ENCODE measurements around the gene PJVK.

Gene PJVK

DNA sequence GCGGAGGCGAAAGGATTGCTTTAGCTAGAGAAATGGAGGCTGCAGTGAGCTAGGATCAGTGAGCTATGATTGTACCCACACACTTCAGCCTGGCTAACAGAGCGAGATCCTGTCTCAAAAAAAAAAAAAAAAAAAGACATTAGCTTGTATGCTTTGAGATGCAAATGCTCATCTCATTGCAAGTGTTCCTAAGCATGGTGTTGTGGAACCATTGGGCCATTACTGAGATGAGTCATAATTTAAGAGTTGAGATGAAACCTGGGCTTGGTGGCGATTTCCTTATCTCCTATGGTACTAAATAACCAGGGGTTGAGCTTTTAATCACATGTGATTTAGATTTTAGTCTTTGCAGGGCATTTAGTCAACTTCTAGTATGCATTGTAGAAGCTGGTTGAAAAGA is 31.3 kb downstream of the PJVK start:
- DNase-seq = no peak

DNA sequence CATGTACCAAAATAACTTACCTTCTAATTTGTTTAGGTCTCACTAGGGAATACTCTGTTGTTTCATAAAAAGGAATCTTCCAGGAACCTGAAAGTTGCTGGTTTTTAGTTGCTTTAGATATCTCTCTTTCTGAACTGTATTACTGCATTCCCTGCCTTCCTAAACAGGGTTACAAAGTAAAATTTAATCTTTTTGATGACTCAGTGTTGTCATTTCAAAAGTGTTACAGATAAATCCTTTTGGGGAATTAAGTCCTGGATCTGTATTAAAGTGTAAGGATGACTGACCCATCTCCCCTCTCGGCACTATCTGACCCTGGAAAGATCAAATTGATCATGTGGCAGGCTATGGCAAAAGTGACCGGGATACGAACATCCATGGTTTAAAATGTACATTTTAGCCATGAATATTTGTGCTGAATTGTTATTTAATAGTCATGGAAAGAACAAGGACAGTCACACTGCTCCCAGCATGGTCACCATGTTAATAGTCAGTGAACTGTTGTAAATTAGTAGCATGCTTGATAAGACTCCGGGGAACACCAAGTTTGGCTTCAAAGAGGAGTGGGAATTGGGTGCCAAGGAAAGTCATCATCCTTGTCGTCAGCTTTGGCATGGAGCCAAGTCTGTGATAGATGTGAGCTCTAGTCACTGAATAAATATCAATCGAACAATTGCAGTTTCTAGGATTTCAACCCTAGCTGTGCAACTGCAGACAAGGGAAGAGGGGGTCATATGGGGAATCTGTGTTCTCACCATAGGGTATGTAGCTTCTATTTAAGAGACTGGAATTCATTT is 33.3 kb downstream of the PJVK start:
- no peak for DNase-seq

DNA sequence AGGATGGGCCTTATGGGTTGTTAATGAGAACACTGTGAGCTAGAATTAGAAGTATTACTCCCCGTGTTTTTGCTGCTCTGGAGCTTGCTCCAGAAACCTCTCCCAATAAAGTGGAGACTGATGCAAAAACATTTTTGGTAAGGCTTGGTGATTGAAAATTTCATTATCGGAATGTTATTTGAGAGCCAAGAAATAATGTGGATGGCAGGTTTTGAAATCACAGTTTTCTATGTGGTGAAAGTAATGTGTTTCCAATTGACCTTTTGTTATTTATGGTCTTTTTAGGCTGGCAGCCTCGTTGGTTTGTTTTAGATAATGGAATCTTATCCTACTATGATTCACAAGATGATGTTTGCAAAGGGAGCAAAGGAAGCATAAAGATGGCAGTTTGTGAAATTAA is 34.2 kb downstream of the PJVK start:
- no peak for DNase-seq

DNA sequence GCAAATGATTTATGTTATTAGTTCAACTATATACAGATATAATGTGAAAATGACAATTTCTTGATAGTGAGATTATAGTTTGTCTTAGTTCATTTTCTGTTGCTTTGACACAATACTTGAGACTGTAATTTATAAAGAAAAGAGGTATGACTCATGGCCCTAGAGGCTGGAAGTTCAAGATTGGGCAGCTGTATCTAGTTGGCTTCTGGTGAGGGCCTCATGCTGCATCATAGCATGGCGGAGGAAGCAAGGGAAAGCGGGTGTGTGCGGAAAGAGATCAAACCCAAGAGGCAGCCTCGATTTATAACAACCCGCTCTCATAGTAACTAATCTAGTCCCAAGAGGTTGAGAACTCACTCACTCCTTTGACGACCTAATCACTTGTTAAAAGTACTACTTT is 40.4 kb downstream of the PJVK start:
- DNase-seq = no peak

DNA sequence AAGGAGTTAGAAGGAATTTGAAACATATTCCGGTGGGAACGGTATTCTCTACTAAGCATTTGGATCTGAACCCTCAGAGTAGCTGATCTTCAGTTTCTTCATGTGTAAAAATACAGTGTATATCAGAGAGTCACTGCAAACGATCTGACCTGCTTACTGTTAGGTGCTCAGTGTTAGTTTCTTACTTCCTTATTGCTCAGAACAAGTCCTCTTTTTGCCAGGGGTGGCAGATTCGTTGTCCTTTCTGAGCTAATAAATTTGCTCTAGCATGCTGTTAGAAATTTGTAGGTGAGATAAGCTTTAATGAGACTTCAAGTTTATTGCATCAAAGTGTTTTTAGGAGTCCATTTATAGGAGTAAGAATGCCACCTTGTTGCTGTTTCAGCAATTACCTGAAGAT is 44.9 kb downstream of the PJVK start:
- no peak for DNase-seq

DNA sequence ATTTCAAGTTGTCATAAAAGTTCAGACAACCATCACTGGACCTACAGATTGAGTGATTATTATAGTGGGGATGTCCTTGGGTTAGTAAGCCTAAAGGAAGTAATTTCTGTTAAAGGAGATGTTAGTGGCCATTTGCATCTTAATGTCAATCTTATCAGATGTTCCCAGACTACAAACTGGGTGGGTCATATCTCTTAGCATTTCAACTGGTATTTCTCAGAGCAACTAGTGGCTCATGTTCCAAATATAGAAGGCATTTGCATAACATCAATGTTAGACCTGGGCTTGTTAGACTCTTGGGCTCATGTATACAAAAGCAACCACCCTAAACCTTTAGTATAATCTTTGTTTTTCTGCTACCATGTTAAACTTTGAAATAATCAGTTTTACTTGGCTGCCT is 47.0 kb downstream of the PJVK start:
- DNase-seq = no peak

DNA sequence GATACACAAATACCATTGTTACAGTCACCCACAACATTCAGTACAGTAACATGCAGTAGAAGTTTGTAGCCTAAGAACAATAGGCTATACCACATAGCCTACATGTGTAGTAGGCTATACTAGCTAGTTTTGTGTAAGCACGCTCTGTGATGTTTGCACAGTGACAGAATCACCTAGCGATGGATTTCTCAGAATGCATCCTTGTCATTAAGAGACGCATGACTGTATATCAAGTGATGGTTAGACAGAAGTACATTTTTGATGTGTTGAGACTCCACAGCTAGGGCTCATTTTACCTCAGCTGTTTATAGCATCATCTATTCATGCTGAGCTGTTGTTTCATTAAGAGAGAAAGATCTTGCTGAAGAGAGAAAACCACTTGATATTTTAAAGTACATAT is 48.5 kb downstream of the PJVK start:
- no peak for DNase-seq

DNA sequence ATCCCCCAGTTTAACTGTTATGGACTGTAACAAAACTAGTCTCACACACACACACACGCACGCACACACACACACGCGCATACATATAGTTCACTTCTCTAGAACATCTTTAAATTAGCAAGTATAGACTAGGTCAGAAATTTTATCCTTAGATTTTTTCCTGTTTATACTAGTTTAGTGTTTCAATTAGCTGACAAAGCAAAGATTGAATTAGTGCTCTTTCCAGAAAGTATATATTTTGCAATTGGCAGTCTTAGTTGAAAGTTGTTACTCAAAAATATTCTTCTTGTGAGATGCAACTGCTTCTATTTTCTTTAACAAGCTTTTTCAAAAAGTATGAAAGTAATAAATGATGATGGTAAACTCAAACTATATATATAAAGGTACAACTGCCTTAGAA is 51.6 kb downstream of the PJVK start:
- DNase-seq = no peak

DNA sequence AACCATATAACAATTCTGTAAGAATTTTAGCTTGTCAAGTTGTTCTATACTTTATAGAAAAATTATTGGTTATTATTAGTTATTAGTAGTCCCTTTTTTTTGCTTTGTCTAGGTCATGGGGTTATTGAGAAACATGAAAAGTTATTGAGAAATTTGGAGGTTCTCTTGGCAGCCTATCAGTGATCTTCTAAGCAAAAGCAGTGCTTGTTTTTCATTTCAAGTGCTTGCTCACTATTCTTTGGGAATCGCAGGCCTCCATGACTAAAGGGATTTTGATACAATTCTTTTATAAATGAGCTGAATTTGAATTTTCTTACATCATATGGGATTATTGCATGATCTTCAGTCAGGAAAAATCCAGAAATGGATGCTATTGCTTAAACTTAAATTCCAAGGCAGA is 54.9 kb downstream of the PJVK start:
- DNase-seq = no peak

DNA sequence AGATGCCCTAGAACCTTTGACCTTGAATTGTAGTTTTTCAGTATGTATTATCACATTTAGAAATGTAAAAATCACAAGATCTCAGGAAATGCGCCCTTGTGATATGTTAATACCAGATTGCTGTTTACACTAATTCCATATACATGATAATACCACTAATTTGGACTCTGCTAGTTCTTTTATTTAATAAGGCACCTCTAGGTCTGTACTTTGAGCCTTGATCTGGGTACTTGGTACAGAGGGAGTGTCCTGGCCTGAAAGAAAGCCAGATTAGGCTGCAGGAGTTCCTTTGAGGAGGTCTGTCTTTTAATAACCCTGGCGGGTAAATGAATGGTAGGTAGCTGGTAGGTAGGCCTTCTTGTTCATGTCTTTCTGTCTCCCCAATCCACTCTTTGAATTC is 55.3 kb downstream of the PJVK start:
- no peak for DNase-seq

DNA sequence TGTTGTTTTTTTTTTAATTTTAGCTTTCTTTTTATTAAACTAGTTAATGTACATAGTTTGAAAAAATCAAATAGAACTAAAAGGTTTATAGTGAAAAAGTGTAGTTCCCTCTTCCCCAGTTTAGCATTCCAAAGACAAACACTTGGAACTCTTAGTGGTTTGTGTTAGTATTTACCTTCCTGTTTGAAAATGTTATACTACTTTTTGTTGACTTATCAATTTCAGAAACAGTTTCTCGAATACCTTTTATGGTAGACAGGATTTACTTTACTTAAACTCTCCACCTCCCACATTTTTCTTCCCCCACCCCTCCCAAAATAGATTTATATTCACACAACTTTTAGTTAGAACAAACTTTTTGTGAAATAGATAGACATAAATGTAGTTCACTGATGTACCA is 55.8 kb downstream of the PJVK start:
- no peak for DNase-seq

DNA sequence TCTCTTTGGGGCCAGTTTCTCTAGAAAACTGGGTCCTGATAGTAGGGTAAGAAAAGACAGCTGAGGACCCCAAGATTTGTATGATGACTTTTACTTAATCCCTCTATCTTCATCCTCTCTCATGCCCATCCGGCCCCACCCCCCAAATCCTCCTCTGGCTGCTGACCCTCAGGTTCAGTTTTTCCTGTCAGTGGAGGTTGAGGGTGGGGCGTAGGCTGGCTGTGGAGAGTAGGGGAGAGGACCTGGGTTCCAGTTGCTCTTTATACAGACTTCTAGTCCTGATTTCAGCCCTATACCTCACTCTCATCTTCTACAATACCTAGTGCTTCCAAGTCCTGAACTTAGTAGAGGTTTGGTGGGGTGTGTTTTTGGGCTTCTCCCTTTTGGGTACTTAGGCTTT is 57.5 kb downstream of the PJVK start:
- DNase-seq = no peak

DNA sequence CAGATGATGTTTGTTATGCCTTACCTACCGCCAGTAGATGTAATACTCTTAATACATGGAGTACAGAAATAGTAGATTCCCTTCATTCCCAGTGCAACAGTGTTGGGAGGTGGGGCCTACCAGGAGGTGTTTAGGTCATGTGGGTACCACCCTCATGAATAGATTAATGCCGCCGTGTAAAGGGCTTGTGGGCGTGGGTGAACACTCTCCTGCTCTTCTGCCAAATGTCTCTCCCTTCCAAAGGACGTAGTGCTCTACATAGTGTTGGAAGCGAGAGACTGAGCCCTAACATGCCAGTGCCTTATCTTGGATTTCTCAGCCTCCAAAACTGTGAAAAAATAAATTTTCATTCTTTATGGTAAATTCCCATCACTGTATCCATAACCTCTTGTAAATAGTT is 59.2 kb downstream of the PJVK start:
- DNase-seq = no peak

All from activated naive CD4-positive, alpha-beta T cell treated with Interleukin-2 at 50 U/mL for 16 hours (primary cell).